Esophagus squamous epithelium (tissue), 4 donors: ENCODE measurements around the gene GRK4.

Source experiments
- CTCF ChIP-seq, 6 experiments: fragments of 450-650 bp in 4 of 6; fragments of 200-600 bp in 2 of 6; sonication (generic) in 2 of 6; IDR thresholded peaks; one replicate each; pipeline ENCODE4 v1.5.1; 2016 to 2019; ENCODE audit warnings: antibody characterized with exemption in 6 of 6, mild to moderate bottlenecking in 4 of 6, moderate library complexity in 4 of 6
- POLR2A ChIP-seq, 4 donors: fragments of 450-650 bp; IDR thresholded peaks; one replicate each; pipeline ENCODE4 v1.6.1; 2017; ENCODE audit warnings: antibody characterized with exemption in 4 of 4, mild to moderate bottlenecking in 4 of 4, moderate library complexity in 3 of 4

- TF ChIP-seq POLR2A (IDR thresholded peaks at IDR 0.05) (no peak), CTCF (IDR thresholded peaks at IDR 0.05) (no peak)
These were observed 677 bp upstream of the GRK4 start for GRCh38 chr4:2962614-2963174.
